HG02678 (cell line): Measurements from ENCODE around the gene RECQL5.

ENCODE experiments used
- ATAC-seq: cut with Tn5 transposase; IDR thresholded peaks from one replicate; pipeline ENCODE4 v1.9.1; 2021; ENCODE audit warnings: mild to moderate bottlenecking, moderate library complexity; ENCODE audit not compliant: unreplicated experiment

RECQL5 gene

GRCh38 chr17:75688209-75688825 lies 21.4 kb upstream of the RECQL5 start:
- no peak for ATAC-seq

GRCh38 chr17:75685499-75685898 lies 18.5 kb upstream of the RECQL5 start:
- ATAC-seq: no peak

GRCh38 chr17:75684924-75685323 lies 18.0 kb upstream of the RECQL5 start:
- ATAC-seq: no peak

GRCh38 chr17:75684249-75684648 lies 17.3 kb upstream of the RECQL5 start:
- ATAC-seq: no peak

- ATAC-seq: no peak
These were observed 16.6 kb upstream of the RECQL5 start for GRCh38 chr17:75683583-75683982.

GRCh38 chr17:75681289-75681688 lies 14.3 kb upstream of the RECQL5 start:
- no peak for ATAC-seq

GRCh38 chr17:75680431-75680830 lies 13.5 kb upstream of the RECQL5 start:
- no peak for ATAC-seq

- no peak for ATAC-seq
These were observed 12.8 kb upstream of the RECQL5 start for GRCh38 chr17:75679706-75680211.

GRCh38 chr17:75676461-75676860 lies 9.5 kb upstream of the RECQL5 start:
- ATAC-seq: no peak

GRCh38 chr17:75673487-75673886 lies 6.5 kb upstream of the RECQL5 start:
- ATAC-seq: no peak

- no peak for ATAC-seq
These were observed 5.1 kb upstream of the RECQL5 start for GRCh38 chr17:75672011-75672410.

GRCh38 chr17:75670868-75671267 lies 3.9 kb upstream of the RECQL5 start:
- no peak for ATAC-seq

GRCh38 chr17:75668489-75668888 lies 1.5 kb upstream of the RECQL5 start:
- ATAC-seq: no peak

- ATAC-seq: no peak
These were observed 871 bp upstream of the RECQL5 start for GRCh38 chr17:75667825-75668224.

GRCh38 chr17:75665981-75666380 lies 973 bp downstream of the RECQL5 start:
- no peak for ATAC-seq

- peak; percentile 67 for ATAC-seq
These were observed 2.8 kb downstream of the RECQL5 start for GRCh38 chr17:75664099-75664549.

- ATAC-seq: no peak
These were observed 4.4 kb downstream of the RECQL5 start for GRCh38 chr17:75662511-75662910.

GRCh38 chr17:75661531-75661930 lies 5.4 kb downstream of the RECQL5 start:
- ATAC-seq: no peak

GRCh38 chr17:75658237-75658636 lies 8.7 kb downstream of the RECQL5 start:
- ATAC-seq: no peak

- no peak for ATAC-seq
These were observed 12.8 kb downstream of the RECQL5 start for GRCh38 chr17:75654176-75654575.

- no peak for ATAC-seq
These were observed 13.9 kb downstream of the RECQL5 start for GRCh38 chr17:75652934-75653549.

- ATAC-seq: no peak
These were observed 14.6 kb downstream of the RECQL5 start for GRCh38 chr17:75652341-75652740.

GRCh38 chr17:75650874-75651273 lies 16.1 kb downstream of the RECQL5 start:
- no peak for ATAC-seq
